DMS53 (cell line): ENCODE results near the gene MASP2.
"Not testable (repeated sequence)": the region's sequence is repeated elsewhere in the genome, so short reads cannot be mapped to it uniquely, and the experiment has no call there.

Experiments used
- DNase-seq: peaks from one replicate; lab custom pipeline; 2025; lab: John Stamatoyannopoulos, UW

The MASP2 gene

DNA sequence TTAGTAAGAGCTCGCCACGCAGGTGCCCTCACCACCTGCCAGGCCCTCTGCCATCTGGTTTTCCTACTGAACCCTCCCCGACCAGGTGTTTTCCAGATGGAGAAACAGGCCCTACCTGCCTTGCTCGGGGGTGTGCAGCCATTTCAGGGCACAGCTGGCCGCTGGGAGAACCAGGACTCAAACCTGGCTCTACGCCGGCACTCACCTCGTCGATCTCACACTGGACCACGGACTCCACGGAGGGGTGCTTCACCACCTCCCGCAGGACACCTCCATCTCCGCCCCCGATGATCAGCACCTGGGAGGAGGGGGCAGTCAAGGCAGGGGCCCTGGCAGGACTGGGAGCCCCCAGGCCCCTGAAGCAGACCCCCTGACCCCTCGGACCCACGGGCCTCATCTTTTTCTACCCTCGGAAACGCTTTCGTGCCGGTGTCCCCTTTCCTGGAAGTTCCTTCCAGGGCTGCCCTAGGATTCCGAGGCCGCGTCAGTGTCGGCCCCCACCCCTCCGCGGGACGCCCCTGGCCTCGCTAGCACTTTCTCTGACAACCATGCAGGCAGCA lies 11.6 kb upstream of the MASP2 start:
- peak; percentile 95 for DNase-seq

DNA sequence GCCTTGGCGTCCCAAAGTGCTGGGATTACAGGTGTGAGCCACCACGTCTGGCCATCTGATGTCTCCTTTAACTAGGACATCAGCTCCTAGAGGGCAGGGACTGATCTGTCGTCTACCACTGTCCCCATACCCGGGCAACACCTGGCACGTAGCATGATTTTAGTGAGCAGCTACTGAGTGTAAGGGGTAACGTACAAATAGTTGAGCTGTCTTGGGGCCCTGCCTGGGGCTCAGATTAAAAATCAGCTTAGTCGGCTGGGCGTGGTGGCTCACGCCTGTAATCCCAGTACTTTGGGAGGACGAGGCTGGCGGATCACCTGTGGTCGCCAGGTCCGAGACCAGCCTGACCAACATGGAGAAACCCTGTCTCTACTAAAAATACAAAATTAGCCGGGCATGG lies 11.0 kb upstream of the MASP2 start:
- DNase-seq = no peak

GRCh38 chr1:11057477-11057876 lies 10.4 kb upstream of the MASP2 start:
- peak; percentile 27 for DNase-seq

DNA sequence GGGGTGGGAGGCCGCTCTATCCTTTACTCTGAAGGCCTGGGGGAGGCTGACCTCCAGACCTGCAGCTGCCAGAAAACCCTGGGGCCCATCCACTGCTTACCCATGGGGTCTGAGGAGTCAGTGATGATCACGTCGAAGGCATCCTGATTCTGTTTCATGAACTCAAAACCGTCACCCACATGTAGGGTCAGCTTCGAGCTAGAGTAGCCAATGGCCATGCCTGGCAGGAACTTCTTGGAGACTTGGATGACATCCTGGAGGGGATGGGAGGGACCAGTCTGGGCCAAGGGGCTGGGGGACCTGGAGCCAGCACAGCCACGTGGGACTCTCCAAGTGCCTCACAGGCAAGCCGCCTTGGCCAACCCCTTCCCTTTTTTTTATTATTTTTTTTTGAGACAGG lies 9.5 kb upstream of the MASP2 start:
- DNase-seq = no peak

DNA sequence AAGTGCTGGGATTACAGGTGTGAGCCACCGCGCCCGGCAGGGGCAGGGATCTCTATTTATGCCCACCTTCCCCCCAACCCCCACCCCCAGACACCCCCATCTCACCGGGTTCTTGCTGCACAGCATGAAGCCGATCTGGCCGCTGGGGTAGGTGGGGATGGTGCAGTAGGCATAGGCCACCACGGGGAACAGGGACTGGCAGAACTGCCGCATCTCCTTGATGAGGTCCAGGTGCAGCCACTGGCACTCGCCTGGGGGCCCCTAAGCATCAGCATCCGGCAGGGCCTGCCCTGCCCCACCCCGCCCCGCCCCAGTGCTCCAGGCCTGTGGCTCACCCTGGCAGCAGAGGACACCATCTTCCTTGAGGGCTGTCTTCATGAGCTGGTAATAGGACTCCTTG lies 8.6 kb upstream of the MASP2 start:
- no peak for DNase-seq

DNA sequence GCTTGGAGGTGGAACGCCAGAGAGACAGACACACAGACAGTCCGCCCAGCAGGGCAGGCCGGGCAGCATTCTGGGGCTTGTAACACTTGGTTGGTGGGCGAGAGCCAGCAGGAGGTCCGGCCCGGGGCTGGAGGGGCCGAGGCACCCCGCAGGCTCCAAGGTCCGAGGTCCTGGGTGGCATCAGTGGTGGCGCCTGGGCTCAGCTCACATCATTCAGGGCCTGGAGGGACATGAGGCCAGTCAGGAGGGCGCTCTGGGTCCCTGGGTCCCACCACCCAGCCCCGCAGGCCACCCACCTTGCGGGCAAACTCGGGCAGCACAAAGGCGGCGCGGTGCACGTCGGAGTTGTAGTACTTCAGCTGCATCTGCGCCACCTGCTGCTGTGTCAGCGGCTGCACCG lies 7.6 kb upstream of the MASP2 start:
- no peak for DNase-seq

- no peak for DNase-seq
Measured at GRCh38 chr1:11054181-11054580, 7.1 kb upstream of the MASP2 start.

DNA sequence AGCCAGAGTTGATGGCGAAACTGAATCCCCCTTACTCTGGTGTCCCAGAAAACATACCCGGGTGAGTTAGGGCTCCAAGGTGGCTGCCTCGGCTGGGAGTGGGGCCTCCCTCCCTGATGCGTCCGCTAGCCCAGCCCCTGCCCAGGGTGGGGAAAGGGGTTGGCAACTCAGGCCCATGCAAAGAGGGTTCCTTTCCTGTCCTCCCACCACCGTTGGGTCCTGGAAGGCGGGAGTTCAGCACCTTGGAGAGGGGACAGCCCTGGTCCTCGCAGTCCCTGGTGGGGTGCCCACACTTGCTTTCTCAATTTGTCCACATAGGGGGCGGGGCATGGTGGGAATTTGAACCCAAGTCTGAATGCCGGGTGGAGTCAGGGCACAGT lies 6.7 kb upstream of the MASP2 start:
- peak; percentile 37 for DNase-seq

DNA sequence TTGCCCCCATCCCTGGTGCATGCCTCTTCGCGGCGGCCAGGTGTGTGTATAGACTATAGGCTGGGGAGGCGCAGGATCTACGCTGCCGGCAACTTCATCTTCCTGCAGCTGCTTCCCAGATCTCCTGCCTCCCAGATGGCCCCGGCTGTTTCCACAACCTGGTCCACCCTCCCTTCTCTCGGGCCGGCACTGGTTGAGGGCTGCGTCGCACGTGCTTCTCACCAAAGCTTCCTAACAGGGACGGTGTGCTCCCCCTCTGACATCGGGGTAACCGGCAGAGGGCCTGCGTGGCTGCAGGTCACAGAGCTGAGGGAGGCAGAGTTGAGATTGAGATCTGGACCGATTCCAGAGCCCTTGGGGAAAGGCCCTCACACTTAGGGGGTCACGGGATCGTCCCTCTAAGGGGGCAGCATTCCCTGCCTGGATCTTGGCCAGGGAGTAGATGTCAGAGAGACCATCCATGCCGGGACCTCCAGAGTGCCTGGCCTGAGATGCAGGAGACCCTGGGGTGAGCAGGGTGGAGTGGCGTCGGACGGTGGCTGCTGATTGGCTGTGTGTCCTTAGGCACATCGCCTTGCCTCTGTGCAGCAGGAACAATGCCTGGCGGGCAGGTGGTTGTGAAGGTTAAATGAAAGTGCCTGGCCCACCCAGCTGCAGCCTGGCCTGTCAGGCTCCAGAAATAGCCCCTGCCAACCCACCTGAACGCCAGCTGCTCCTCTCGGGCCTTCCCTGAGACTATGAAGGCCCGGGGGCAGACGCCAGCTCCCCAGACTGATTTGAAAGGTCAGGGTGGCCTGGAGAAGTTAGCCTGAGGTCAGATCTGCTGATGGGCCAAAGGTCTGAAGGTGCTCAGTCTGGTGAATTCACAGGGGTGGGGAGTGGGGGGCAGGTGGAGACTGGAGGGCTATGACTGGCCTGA lies 6.1 kb upstream of the MASP2 start:
- peak; percentile 85 for DNase-seq

DNA sequence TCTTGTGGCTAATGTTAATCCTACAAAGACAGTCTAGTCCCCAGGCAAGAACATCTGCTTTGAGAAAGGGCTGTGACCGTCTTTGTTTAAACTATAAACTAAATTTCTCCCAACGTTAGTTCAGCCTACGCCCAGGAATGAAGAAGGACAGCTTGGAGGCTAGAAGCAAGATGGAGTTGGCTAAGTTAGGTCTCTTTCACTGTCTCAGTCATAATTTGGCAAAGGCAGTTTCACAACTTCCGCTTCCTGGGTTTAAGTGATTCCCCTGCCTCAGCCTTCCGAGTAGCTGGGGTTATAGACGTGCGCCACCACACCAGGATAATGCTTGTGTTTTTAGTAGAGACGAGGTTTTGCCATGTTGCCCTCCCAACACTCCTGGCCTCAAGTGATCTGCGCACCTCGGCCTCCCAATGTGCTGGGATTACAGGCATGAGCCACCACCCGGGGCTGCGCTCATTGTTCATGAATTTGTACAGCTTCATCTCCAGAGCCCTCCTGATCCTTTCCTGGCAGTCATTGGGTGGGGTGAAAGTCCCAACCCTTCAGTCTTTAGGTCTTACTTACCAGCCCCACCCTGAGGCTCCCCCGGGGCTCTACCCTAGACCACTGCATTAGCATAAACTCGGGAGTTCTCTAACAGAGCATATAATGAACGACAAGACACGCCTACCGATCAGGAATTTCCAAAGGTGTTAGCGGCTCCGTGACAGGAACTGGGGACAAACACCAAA lies 4.9 kb upstream of the MASP2 start:
- no peak for DNase-seq

- DNase-seq = not testable (repeated sequence)
Measured at GRCh38 chr1:11051121-11051520, 4.1 kb upstream of the MASP2 start.

GRCh38 chr1:11046270-11046566 lies 821 bp downstream of the MASP2 start:
- no peak for DNase-seq

DNA sequence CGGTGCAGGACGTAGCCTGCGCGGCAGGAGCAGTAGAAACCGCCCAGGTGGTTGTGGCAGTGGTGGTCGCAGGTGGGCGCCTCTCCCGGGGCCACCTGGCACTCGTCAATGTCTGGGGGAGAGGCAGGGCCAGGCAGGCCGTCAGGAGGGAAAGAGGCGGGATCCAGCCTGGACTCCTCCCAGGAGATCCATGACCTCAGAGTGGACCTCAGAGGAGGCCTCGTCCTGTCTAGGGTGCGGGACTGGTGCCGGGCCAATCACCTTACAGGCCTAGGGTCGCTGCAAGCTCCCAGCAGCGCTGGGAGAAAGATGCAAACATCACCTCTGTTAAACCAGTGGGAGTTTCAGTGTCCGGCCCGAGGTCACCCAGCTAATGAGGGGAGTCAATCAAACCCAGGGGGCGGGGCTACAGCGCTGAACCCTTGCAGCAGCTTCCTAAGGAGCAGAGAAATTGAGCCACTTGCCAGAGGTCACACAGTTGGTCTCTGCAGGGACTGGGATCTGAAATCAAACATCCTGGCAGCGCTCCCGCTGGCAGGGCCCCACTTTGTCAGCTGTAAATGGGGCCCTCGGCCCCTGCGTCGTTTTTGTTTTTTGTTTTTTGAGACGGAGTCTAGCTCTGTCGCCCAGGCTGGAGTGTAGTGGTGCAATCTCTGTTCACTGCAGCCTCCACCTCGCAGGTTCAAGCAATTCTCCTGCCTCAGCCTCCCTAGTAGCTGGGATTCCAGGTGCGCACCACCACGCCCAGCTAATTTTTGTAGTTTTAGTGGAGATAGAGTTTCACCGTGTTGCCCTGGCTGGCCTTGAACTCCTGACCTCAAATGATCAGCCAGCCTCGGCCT lies 1.4 kb downstream of the MASP2 start:
- peak; percentile 21 for DNase-seq

DNA sequence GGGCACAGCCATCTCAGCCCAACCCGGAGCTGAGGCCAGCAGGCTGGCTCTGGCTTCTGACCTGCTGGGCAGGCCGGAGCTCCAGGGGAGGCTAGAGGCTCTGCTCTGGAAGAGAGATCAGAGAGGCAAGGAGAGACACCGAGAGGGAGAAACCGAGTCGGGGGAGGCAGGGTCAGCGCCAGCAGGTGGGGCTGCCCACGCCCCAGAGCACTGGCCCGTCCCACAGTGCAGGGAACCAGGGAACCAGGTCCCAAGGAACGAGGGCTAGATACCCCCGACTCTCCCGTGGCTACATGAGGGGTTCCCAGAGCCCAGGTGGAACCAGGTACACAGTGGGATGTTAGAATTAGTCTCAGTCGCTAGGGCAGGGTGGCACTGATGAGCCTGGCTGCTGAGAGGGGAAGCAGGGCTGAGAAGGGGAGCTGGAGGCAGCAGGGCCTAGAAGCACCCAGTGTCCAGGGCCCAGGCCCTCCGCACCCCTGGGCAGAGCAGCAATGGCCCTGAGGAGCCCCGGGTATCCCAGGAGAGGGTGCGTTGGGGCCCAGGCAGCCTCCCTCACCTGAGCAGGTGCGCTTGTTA lies 2.1 kb downstream of the MASP2 start:
- DNase-seq = no peak

DNA sequence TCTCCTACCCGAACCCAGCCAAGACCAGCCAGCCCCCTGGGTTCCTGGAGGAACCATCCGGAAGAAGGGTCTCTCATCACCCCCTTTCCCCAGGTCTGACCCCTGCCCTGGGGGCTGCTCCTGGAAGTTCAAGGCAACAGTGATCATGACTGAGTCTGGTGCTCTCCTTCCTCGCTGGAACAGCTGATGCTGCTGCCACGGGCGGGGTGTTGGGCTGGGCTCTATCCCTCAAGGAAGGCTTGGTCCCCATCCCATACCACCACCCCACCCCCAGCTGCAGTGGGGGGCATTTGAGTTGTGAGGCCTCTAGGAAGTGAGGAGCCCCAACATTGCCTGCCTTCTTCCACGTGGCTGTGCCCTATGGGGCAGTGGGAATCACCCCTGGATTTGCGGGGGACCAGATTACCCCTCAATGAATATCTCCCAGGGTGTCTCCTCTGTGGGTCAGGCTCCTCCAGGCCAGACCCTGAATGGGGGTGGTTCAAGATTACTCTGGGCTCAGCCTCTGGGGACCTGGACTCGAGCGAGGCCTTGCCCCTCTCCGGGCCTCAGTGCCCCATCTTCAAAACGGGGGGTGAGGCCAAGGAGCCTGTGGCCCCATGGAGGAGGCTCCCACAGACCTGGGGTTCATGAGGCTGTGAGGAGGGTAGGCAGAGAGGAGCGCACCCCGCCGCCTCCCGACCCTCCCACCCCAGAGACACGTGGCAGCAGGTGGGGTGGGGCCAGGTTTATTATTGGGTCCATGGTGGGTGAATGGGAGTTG lies 2.8 kb downstream of the MASP2 start:
- DNase-seq = no peak

GRCh38 chr1:11042995-11043874 lies 3.8 kb downstream of the MASP2 start:
- no peak for DNase-seq

DNA sequence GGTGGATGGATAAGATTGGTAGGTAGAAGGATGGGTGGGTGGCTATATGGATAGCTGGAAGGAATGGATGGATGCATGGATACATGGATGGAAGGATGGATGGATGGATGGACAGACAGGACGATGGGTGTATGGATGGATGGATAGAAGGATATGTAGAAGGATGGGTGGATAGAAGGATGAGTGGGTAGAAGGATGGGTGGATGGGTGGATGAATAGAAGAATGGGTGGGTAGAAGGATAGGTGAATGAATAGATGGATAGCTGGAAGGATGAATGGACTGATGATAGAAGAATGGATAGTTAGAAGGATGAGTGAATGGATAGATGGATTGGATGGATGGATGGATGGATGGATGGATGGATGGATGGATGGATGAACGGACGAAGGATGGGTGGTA lies 5.0 kb downstream of the MASP2 start:
- DNase-seq = no peak

- no peak for DNase-seq
Measured at GRCh38 chr1:11041048-11041447, 6.0 kb downstream of the MASP2 start.

DNA sequence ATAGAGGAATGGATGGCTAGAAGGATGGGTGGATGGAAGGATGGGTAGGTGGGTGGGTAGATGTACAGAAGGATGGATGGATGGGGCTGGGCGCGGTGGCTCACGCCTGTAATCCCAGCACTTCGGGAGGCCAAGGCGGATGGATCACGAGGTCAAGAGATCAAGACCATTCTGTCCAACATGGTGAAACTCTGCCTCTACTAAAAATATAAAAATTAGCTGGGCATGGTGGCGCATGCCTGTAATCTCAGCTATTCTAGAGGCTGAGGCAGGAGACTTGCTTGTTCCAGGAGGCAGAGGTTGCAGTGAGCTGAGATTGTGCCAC lies 7.0 kb downstream of the MASP2 start:
- DNase-seq = not testable (repeated sequence)

GRCh38 chr1:11039351-11040104 lies 7.5 kb downstream of the MASP2 start:
- no peak for DNase-seq
